Coronary artery (tissue), 2 donors: ENCODE data around the gene ENOX1.

Experiments used
- DNase-seq: peaks from one replicate; pipeline ENCODE4 v3.0.0-alpha.2; 2017; ENCODE audit warnings: low spot score
- H3K27ac ChIP-seq, 2 donors: fragments of 200-600 bp; sonication (generic); one replicate each; pipeline ENCODE4 v1.5.1; 2016 to 2019
- H3K4me3 ChIP-seq: fragments of 200-600 bp; sonication (generic); 2 replicates; pipeline ENCODE4 v1.5.1; 2016; ENCODE audit warnings: mild to moderate bottlenecking, moderate library complexity
- TF ChIP-seq, protein P1 (sequence below): fragments of 200-600 bp; sonication (generic); IDR thresholded peaks from one replicate; pipeline ENCODE4 v1.5.1; 2019; ENCODE audit warnings: antibody characterized with exemption

ENOX1 gene

DNA sequence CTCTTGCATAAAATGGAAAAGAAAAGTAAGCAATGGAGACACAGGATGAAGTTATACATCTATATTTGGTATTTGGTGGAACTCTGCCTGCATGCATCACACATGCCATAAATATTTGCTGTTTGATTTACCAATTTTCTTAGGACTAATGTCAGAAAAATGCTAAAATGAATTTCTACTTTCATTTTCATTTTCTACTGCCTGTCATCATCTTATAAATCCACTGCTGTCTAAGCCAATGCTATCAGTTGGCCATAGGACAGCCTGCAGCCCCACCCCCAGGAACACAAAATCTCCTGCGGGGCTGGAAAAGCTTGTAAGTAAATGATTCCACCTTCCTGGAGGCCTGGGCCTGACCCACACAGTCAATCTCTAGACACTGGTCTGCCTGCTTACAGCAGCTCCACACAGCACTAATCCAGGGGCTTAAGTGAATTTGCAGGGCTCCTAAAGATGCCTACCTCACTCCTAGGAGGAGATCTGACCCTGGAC lies 122.0 kb downstream of the ENOX1 start:
- DNase-seq: no peak
- Histone ChIP-seq H3K27ac (peak overlapping the region in 1 of 2 donors; percentile 16), H3K4me3 (peak overlapping the region; percentile 38)
- TF ChIP-seq, protein P1, sequence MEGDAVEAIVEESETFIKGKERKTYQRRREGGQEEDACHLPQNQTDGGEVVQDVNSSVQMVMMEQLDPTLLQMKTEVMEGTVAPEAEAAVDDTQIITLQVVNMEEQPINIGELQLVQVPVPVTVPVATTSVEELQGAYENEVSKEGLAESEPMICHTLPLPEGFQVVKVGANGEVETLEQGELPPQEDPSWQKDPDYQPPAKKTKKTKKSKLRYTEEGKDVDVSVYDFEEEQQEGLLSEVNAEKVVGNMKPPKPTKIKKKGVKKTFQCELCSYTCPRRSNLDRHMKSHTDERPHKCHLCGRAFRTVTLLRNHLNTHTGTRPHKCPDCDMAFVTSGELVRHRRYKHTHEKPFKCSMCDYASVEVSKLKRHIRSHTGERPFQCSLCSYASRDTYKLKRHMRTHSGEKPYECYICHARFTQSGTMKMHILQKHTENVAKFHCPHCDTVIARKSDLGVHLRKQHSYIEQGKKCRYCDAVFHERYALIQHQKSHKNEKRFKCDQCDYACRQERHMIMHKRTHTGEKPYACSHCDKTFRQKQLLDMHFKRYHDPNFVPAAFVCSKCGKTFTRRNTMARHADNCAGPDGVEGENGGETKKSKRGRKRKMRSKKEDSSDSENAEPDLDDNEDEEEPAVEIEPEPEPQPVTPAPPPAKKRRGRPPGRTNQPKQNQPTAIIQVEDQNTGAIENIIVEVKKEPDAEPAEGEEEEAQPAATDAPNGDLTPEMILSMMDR: no peak

DNA sequence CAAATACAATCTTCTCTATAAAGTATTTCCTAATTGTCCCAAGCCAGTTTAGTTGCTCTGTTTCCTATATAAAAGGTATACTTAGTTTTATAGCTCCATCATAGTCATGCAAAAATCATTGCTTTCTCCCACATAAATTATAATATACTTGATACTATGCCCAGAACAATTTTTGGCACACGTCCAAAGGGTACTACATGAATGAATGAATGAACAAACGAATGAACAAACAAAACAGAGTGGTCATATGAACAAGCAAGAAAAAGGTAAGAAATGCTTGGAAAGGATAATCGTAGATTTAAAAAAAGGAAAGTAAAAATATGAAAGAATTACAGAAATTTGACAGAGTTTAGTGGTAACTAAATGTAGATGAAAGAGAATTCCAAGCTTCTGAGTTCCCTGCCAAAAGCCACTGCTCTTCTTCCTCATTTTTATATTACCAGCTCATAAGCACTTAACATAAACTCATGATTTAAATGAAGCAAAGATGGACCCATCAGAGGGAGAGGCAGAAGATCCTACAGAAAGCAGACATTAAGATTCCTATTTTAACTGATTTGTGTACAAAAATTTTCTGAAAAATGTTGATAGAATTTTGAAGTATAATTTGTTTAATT lies 123.2 kb downstream of the ENOX1 start:
- TF ChIP-seq, protein P1: no peak
- no peak for DNase-seq
- no peak overlapping the region for H3K4me3 ChIP-seq
- no peak overlapping the region for H3K27ac ChIP-seq

DNA sequence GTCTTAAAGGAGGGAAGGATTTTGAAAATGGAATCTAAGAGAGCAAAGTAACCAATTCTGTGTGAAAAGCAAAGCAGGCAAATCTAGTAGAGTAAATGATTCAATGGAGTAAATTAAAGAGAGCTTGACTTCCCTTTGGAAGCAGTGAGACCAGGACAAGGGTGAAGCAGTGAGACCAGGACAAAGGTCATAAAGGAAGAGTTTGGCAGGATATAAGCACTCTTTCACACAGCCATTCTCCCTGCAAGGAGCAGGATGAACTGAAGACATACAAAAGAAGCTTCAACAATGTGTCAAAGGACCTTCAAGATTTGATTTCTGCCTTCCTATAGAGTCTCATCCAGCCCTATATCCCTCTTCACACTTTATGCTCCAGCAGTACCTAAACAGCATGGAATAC lies 123.8 kb downstream of the ENOX1 start:
- no peak overlapping the region for H3K4me3 ChIP-seq
- no peak for DNase-seq
- TF ChIP-seq, protein P1: no peak
- no peak overlapping the region for H3K27ac ChIP-seq

DNA sequence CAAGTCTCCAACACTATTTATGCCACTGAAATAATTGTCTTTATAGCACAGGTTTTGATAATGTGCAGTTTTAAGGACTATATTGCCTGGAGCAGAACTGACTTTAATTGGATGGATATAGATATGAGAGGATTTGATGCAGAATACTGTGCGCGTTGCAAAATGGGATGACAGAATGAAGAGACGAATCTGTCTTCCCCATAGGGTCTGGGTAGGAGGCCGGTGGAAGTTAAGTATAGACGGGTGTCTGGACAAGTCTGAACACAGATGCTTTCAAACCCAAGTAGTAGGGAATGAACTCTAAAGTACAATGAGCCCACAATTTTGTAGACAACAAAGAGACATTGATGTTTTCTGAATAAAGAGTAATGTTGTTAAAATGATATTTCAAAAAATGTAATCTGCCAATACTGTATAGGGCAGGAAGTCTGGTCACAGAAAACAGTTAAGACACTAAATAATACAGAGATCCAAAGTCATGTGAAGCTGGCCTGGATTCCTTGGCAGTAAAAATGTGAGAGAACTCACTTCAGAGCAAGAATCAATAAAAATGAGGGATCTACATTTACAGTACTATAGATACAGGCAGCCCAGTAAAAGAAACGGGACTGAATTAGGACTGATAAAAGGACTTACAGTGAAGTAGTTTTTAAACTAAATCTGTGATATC lies 125.5 kb downstream of the ENOX1 start:
- no peak for DNase-seq
- no peak overlapping the region for H3K27ac ChIP-seq
- no peak overlapping the region for H3K4me3 ChIP-seq
- TF ChIP-seq, protein P1: no peak

DNA sequence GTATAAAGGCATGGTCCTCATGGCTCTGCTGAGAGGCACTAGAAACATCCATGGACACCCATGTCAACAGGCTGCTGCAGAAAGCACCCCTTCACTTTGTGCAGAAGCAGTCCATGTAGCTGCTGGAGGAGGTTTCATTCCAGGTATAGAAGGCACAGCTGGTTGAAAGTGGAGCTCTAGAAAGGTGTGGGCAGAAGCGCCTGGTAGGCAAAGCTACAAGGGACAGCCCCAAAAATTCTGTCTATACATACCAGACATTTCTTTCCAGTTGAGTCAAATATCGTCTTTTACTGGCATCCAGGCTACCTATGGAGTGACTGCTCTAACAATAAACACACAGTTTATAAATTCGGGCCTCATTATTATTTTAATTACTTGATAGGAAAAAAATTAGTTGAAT lies 129.3 kb downstream of the ENOX1 start:
- Histone ChIP-seq H3K27ac (no peak overlapping the region), H3K4me3 (no peak overlapping the region)
- TF ChIP-seq, protein P1: no peak
- no peak for DNase-seq

DNA sequence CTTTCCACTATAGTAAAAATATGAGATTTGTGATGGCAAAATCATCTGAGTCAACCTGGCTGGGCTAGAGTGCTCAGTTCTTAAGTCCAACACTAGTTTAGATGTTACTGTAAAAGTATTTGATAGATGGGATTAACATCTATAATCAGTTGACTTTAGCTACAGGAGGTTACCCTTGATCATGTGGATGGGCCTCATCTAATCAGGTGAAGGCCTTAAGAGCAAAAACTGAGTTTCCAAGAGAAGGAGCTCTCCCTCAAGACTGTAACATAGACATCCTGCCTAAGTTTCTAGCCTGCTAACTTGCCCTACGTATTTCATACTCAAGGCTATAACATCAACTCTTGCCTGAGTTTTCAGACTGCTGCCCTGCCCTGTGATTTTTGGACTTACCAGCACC lies 132.8 kb downstream of the ENOX1 start:
- no peak overlapping the region for H3K27ac ChIP-seq
- no peak for DNase-seq
- TF ChIP-seq, protein P1: no peak
- no peak overlapping the region for H3K4me3 ChIP-seq

DNA sequence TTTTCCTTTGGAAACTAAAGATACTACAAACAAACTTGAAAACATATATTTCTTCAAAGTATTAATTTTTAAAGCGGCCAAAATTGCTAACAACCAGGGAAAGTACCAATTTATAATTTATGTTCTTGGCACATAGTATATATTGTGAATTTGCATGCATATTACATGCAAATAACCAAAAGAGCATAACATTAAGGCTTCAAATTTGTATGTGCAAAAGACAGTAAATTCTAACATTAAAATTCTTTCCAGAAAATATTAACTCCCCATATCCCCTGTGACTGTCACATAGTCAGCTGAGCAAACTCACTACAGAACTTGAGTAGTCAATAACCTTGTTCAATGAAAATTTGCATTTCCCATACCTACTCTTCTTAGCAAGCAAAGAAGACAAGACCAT lies 133.4 kb downstream of the ENOX1 start:
- H3K27ac ChIP-seq: no peak overlapping the region
- no peak for DNase-seq
- H3K4me3 ChIP-seq: no peak overlapping the region
- TF ChIP-seq, protein P1: no peak
